Activated naive CD8-positive, alpha-beta T cell treated with anti-CD3 and anti-CD28 coated beads for 36 hours (primary cell): ENCODE measurements around the gene PAIP1. TPM values are rescaled to one million over a fixed set of nuclear protein-coding genes. Genes with fewer than 3 reads are reported as not detected.
"Not testable (repeated sequence)": the region's sequence is repeated elsewhere in the genome, so short reads cannot be mapped to it uniquely, and the experiment has no call there.

Source experiments
- DNase-seq: peaks from one replicate; pipeline ENCODE4 v3.0.0; 2021
- H3K27ac Mint-ChIP-seq: one replicate; pipeline ENCODE4 v1.8.0; 2022; ENCODE audit warnings: mild to moderate bottlenecking, moderate library complexity, mixed read lengths
- H3K27me3 Mint-ChIP-seq: one replicate; pipeline ENCODE4 v1.8.0; 2022; ENCODE audit warnings: mild to moderate bottlenecking, mixed read lengths
- H3K36me3 Mint-ChIP-seq: one replicate; pipeline ENCODE4 v1.8.0; 2021; ENCODE audit warnings: mild to moderate bottlenecking, mixed read lengths
- H3K4me1 Mint-ChIP-seq: one replicate; pipeline ENCODE4 v1.8.0; 2021; ENCODE audit warnings: mixed read lengths
- H3K4me3 Mint-ChIP-seq: one replicate; pipeline ENCODE4 v1.8.0; 2022; ENCODE audit warnings: mild to moderate bottlenecking, moderate library complexity, mixed read lengths
- H3K9me3 Mint-ChIP-seq: one replicate; pipeline ENCODE4 v1.8.0; 2022; ENCODE audit warnings: mixed read lengths
- total RNA-seq, 2 experiments: library from RNA; stranded (reverse); gene quantifications; one replicate each; pipeline ENCODE4 v1.2.3, GENCODE V29; 2021

PAIP1 gene
- total RNA-seq, 2 experiments from 2014 or later: 50.1 to 51.0 TPM

DNA sequence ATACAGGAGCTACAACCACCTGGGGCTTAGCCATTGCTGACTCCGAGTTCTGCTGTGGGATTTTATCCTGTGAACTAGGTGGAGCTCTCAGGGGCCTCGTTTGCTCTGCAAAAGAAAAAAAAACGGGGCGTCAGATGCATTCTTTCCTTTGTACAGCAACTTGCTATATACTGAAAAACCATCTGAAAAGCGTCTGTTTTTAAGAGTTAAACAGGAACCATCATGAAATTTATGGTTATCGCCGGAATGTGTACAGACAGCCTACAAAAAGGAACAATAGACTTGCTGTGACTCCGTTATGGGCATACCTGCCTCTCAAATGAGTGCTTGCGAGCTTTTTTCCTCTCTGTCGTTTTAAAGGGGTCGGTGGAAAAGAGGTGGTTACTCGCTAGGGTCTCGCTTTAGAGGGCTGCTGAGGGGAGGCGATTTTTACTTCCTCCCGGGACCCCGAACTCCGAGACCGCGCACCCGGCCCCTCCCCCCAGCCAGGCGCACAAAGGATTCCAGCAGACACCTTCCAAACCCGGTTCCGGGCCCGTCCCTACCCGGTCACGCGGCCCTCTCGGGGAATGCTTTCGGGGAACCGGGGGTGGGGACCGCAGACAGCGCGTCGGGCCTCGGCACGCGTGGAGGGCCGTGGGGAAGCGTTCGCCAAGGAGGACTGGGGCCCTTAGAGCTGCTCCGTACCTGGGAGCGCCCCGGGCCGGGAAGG is 826 bp downstream of the PAIP1 start:
- no peaks in the 10 kb centered on the region for H3K9me3 Mint-ChIP-seq
- H3K36me3 Mint-ChIP-seq: peaks cover 2% of the 10 kb centered on the region
- peaks cover 20% of the 10 kb centered on the region for H3K4me1 Mint-ChIP-seq
- H3K4me3 Mint-ChIP-seq: peak overlapping the region; percentile 87
- peaks cover 7% of the 10 kb centered on the region for H3K27me3 Mint-ChIP-seq
- H3K27ac Mint-ChIP-seq: peak overlapping the region; percentile 86
- DNase-seq: peak; percentile 49

DNA sequence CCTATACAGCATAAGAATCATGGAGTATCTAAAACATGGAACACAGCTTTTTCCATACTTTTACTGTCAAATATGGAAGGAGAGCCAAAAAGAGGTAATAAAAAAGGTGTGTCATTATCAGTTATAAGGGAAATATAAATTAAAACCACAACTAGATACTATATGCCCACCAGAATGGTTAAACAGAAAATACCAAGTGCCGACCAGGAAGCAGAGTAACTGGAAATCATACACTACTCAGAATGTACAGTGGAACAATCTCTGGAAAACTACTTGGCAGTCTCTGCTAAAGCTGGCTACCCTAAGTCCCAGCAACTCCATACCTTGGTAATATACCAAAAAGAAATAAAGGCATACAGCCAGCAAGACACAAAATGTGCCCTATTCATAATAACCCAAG is 2.4 kb downstream of the PAIP1 start:
- H3K9me3 Mint-ChIP-seq: no peaks in the 10 kb centered on the region

DNA sequence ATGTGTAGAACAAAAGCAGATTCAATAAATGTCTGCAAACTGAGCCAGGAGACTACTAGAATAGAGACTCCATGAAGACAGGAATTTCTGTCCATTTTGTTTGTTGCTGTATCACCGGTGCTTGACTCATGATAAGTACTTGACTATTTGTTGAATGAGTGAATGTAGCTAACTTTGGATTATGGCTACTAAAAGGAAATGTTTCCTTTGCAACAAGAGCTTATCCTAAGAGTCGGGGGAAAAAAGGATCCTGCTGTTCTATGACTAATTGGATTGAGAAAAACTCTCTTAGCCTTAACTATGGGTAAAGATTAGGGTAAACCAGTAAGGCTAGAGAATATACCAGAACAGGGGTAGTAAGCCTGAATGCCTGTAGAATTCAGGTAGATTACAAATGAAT is 3.5 kb downstream of the PAIP1 start:
- DNase-seq: no peak
- H3K36me3 Mint-ChIP-seq: peaks cover 9% of the 10 kb centered on the region
- no peak overlapping the region for H3K4me3 Mint-ChIP-seq
- no peaks in the 10 kb centered on the region for H3K27me3 Mint-ChIP-seq
- no peaks in the 10 kb centered on the region for H3K9me3 Mint-ChIP-seq
- H3K4me1 Mint-ChIP-seq: peaks cover 21% of the 10 kb centered on the region
- H3K27ac Mint-ChIP-seq: no peak overlapping the region

More for the DNA sequence above, 2.4 kb downstream of the PAIP1 start:
- H3K4me1 Mint-ChIP-seq: peaks cover 23% of the 10 kb centered on the region
- no peak overlapping the region for H3K4me3 Mint-ChIP-seq
- H3K36me3 Mint-ChIP-seq: peaks cover 7% of the 10 kb centered on the region
- no peak for DNase-seq
- H3K27ac Mint-ChIP-seq: no peak overlapping the region
- no peaks in the 10 kb centered on the region for H3K27me3 Mint-ChIP-seq

DNA sequence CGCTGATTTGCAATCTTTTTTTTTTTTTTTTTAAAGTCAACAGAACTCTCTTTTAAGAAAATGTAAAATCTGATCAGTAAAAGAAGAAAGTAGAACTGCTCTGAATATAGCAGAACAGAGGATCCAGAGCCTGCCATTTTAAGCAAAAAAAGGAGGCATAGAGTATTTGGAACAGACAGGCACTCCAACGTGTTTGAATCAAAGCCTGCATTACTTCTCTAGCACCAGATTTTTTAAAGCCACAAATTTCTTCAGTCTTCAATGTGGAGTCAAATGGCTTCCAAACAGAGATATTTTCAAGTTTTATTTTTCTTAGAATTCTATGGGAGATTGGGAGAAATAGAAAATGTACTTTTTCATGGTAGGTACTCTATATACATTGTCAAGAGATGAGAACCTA is 5.1 kb downstream of the PAIP1 start:
- no peaks in the 10 kb centered on the region for H3K27me3 Mint-ChIP-seq
- H3K9me3 Mint-ChIP-seq: no peaks in the 10 kb centered on the region
- no peak overlapping the region for H3K27ac Mint-ChIP-seq
- H3K4me1 Mint-ChIP-seq: peaks cover 12% of the 10 kb centered on the region
- DNase-seq: no peak
- H3K36me3 Mint-ChIP-seq: peaks cover 9% of the 10 kb centered on the region
- H3K4me3 Mint-ChIP-seq: no peak overlapping the region

DNA sequence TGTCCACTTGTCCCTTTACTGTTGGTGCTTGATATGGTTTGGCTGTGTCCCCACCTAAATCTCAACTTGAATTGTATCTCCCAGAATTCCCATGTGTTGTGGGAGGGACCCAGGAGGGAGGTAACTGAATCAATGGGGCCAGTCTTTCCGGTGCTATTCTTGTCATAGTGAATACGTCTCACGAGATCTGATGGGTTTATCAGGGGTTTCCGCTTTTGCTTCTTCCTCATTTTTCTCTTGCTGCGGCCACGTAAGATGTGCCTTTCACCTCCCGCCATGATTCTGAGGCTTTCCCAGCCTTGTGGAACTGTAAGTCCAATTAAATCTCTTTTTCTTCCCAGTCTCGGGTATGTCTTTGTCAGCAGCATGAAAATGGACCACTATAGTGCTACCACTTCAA is 7.6 kb downstream of the PAIP1 start:
- not testable (repeated sequence) for DNase-seq, H3K4me3 Mint-ChIP-seq, H3K27ac Mint-ChIP-seq, H3K27me3 Mint-ChIP-seq, H3K9me3 Mint-ChIP-seq
- peaks cover 23% of the 10 kb centered on the region for H3K36me3 Mint-ChIP-seq
- peaks cover 11% of the 10 kb centered on the region for H3K4me1 Mint-ChIP-seq

DNA sequence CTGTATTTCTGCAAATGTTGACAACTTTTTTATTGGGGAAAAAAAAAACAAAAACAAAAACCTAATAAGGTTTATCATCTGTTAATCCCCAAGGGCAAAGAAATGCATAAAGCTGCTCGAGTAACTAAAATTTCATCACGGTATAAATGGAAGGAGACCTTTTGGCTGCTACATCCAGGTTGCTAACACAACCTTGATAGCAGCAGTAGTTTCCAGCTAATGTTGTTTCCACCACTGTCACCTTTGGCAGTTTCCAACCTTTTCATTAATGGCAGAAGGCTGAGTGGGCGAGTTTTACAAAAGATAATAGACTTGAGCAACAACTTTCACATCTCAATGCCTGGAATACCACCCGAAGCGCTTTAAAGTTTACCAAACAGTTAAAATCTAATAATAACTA is 8.5 kb downstream of the PAIP1 start:
- H3K36me3 Mint-ChIP-seq: peaks cover 25% of the 10 kb centered on the region
- no peak for DNase-seq
- H3K27me3 Mint-ChIP-seq: no peaks in the 10 kb centered on the region
- no peaks in the 10 kb centered on the region for H3K9me3 Mint-ChIP-seq
- H3K4me3 Mint-ChIP-seq: no peak overlapping the region
- H3K4me1 Mint-ChIP-seq: peaks cover 15% of the 10 kb centered on the region
- H3K27ac Mint-ChIP-seq: no peak overlapping the region

DNA sequence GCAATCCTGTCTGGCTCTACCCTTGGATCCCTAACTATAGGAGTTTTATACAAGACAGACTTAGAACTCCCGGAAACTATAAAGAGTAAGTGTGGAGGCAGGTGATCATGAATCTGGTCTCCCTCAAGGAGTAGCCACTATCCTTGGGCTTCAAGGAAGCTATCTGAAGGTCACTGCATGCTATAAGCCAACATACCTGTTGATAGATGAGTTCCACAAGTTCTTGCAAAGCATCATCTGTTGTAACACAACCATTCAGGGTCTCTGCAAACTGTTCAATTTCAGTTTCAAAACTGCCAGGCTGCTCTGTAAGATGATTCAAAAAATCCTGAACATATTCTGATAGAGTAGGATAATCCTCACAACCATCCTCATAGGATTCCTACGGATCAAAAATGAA is 9.3 kb downstream of the PAIP1 start:
- Mint-ChIP-seq H3K27ac (no peak overlapping the region), H3K27me3 (no peaks in the 10 kb centered on the region), H3K9me3 (no peaks in the 10 kb centered on the region), H3K4me3 (no peak overlapping the region), H3K36me3 (peaks cover 25% of the 10 kb centered on the region), H3K4me1 (peaks cover 15% of the 10 kb centered on the region)
- DNase-seq: no peak

DNA sequence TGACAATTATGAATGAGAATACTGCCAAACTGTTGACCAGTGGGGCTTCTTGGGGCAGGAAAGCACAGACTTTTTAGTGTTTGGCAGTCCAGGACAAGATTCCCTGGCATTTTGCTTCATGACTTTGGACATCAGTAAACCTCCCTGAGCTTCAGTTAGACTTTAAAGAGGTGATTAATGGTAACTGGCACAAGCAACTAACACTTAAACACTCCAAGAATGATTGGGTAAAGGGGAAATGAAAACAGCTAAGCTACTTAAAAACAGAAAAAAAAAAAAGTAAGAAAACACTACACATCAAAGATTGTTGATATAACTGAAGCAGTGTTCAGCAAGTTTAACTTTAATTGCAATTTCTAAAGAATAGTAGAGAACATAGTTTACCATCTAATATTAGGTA is 13.4 kb downstream of the PAIP1 start:
- Mint-ChIP-seq H3K27ac (no peak overlapping the region), H3K4me1 (peaks cover 13% of the 10 kb centered on the region), H3K36me3 (peaks cover 22% of the 10 kb centered on the region), H3K9me3 (no peaks in the 10 kb centered on the region), H3K4me3 (no peak overlapping the region), H3K27me3 (no peaks in the 10 kb centered on the region)
- no peak for DNase-seq

DNA sequence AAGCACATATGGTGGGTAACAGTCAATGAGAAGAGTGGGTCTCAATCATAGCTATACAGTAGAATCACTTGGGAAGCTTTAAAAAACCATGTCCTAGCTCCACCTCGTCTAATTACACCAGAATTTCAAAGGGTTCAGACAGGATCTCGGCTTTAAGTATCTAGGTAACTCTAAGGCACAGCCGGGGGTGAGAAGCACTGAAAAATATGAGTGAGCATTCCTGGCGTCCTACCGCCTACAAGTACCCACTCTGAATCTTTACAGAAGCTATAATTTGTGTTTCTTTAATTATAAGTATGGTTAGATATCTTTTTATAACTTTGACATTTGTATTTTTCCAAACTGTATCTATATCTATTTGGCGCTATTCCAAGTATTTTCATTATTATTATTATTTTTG is 16.1 kb downstream of the PAIP1 start:
- Mint-ChIP-seq H3K4me3 (no peak overlapping the region), H3K36me3 (peaks cover 19% of the 10 kb centered on the region), H3K9me3 (no peaks in the 10 kb centered on the region), H3K4me1 (peaks cover 11% of the 10 kb centered on the region), H3K27ac (no peak overlapping the region), H3K27me3 (no peaks in the 10 kb centered on the region)
- no peak for DNase-seq

DNA sequence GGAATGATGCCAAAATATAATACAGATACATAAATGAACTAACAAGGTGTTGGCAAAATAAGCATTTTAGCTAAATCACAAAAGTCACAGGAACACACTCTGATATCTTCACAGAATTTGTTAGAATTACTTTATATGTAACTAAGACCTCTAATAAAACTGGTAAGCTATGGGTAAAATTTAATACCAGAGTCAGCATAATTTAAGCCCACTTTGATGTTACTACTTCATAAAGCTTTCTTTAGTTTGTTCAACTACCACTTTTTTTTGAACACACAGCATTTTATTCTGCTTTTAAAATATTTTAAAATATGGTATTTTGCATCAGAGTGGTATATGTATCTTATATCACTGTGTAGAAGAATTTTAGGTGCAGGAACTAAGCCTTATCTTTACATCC is 19.9 kb downstream of the PAIP1 start:
- Mint-ChIP-seq H3K4me1 (peaks cover 17% of the 10 kb centered on the region), H3K4me3 (no peak overlapping the region), H3K27me3 (no peaks in the 10 kb centered on the region), H3K9me3 (no peaks in the 10 kb centered on the region), H3K27ac (no peak overlapping the region), H3K36me3 (peaks cover 25% of the 10 kb centered on the region)
- no peak for DNase-seq

DNA sequence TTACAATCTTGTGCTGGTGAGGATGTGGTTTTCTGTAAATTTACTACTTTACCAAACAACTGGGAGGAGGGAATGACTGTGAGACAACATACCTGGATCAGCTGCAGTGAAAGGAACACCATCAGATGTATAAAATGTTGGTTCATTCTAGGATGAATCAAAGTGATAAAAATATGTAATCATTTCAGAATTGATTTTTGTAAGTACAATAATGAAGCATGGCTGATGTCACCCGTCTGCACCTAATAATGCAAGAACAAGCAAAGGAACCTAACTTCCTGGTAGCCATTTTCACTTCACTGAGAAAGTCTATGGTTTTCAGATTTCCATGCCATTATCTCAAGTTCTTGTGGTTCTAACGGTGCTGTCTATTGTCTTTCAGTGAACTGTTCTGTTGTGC is 23.2 kb downstream of the PAIP1 start:
- no peak for DNase-seq
- Mint-ChIP-seq H3K4me3 (no peak overlapping the region), H3K4me1 (peaks cover 12% of the 10 kb centered on the region), H3K27ac (peak overlapping the region; percentile 16), H3K9me3 (no peaks in the 10 kb centered on the region), H3K36me3 (peaks cover 22% of the 10 kb centered on the region), H3K27me3 (no peaks in the 10 kb centered on the region)

DNA sequence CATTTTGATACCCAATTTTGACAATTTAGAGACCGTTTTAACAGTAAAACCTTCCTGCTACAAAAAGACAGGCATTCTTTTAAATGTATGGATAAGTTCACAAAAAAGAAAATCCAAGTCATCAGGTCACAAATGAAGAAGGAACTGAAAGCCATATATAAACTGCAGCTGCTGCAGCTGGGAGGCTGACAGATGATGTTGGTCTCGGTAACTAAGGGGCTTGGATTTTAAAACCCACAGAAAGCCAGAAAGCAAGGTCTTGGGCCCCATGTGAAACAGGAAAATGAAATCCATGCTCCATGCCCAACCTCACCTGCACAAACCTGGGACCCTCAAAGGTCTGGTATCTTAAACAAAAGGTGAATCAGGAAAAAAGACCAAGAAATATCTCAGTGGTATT is 26.2 kb downstream of the PAIP1 start:
- no peak overlapping the region for H3K4me3 Mint-ChIP-seq
- peaks cover 29% of the 10 kb centered on the region for H3K36me3 Mint-ChIP-seq

DNA sequence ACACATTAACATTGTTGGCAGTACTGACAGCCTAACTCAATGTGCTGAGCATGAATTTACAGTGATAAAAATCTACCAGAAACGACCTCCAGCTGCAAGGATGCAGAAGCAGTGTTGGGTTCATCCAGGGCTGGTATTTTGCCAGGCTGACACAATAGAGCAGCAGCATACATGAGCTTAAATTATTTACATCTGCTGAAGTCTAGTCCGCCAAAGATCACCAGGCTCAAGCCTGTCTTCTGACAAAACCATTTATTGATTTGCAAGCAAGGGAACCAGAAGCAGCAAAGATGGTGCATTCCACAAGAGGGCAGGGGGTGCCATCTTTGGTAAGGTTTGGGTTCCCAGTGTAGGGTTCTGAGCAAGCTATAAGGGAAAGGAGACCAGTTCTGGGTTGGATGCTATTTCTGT is 33.2 kb downstream of the PAIP1 start:
- Mint-ChIP-seq H3K4me1 (peaks cover 3% of the 10 kb centered on the region), H3K36me3 (peaks cover 23% of the 10 kb centered on the region), H3K27me3 (no peaks in the 10 kb centered on the region), H3K9me3 (no peaks in the 10 kb centered on the region), H3K27ac (no peak overlapping the region), H3K4me3 (no peak overlapping the region)
- DNase-seq: no peak

More for the DNA sequence above, 26.2 kb downstream of the PAIP1 start:
- peaks cover 12% of the 10 kb centered on the region for H3K4me1 Mint-ChIP-seq
- no peak for DNase-seq
- no peaks in the 10 kb centered on the region for H3K9me3 Mint-ChIP-seq
- no peak overlapping the region for H3K27ac Mint-ChIP-seq
- H3K27me3 Mint-ChIP-seq: no peaks in the 10 kb centered on the region

DNA sequence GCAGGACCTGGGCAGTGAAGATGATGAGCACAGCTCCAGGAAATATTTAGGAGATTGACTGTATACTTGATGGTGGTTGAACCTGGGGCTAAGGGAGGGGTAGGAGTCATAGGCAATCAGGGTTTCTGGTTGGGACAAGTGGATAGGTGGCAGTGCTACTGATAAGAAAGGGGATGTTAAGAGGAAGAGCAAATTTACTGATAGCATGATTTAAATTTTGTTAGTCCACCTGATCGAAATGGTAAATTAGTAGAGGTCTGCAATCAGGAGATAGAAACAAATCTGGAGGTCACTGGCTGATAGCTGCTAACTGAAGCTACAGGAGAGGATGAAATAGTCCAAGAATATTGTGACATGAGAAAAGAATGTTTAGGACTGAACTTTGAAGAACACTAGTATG is 36.3 kb downstream of the PAIP1 start:
- no peak overlapping the region for H3K4me3 Mint-ChIP-seq
- no peaks in the 10 kb centered on the region for H3K27me3 Mint-ChIP-seq
- no peaks in the 10 kb centered on the region for H3K9me3 Mint-ChIP-seq
- peaks cover 6% of the 10 kb centered on the region for H3K4me1 Mint-ChIP-seq
- no peak overlapping the region for H3K27ac Mint-ChIP-seq
- peaks cover 18% of the 10 kb centered on the region for H3K36me3 Mint-ChIP-seq
- DNase-seq: no peak

DNA sequence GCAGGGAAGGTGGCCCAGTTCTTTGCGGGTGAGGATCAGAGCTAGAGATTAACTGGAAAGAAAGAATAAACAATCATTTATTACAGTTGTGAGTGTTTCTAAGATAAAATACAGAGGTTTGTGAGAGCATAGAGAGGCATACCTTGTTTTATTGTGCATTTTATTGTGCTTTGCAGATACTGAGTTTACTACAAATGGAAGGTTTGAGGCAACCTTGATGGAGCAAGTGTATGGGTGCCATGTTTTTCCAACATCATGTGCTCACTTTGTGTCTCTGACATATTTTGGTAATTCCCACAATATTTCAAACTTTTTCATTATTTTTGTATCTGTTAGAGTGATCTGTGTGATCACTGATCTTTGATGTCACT is 41.2 kb downstream of the PAIP1 start:
- Mint-ChIP-seq H3K27ac (peak overlapping the region; percentile 95), H3K4me1 (peaks cover 20% of the 10 kb centered on the region), H3K27me3 (no peaks in the 10 kb centered on the region), H3K9me3 (no peaks in the 10 kb centered on the region), H3K4me3 (peak overlapping the region; percentile 92), H3K36me3 (peaks cover 21% of the 10 kb centered on the region)
- no peak for DNase-seq
